ENCODE measurements around the gene PHAX. TPM values are rescaled to one million over a fixed set of nuclear protein-coding genes. Genes with fewer than 3 reads are reported as not detected.
"Not testable (repeated sequence)": the region's sequence is repeated elsewhere in the genome, so short reads cannot be mapped to it uniquely, and the experiment has no call there.

PHAX gene
- polyA plus RNA-seq, 4 donors: 64.2 to 87.8 (median 87.1) TPM

GRCh38 chr5:126603402-126603991, 2.8 kb downstream of the PHAX start:
- DNase-seq (ENCODE audit: low read depth in 4 of 4, low spot score in 3 of 4): no peak

DNA sequence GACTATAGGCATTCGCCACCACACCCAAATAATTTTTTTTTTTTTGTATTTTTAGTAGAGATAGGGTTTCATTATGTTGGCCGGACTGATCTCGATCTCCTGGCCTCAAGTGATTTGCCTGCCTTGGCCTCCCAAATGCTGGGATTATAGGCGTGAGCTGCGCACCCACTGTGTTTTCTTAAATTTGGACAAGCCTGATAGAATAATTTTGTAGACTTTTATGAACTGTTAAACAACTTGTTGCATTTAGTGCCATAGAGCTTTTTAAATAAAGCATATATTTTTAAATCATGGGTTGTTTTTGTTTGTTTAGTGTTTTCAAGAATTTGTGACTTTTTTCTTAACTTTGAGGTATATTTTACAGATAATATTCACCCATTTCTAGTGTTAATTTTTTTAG, 4.8 kb downstream of the PHAX start:
- DNase-seq (ENCODE audit: low read depth in 4 of 4, low spot score in 3 of 4): no peak

GRCh38 chr5:126610160-126610559, 9.4 kb downstream of the PHAX start:
- no peak for DNase-seq (ENCODE audit: low read depth in 4 of 4, low spot score in 3 of 4)

DNA sequence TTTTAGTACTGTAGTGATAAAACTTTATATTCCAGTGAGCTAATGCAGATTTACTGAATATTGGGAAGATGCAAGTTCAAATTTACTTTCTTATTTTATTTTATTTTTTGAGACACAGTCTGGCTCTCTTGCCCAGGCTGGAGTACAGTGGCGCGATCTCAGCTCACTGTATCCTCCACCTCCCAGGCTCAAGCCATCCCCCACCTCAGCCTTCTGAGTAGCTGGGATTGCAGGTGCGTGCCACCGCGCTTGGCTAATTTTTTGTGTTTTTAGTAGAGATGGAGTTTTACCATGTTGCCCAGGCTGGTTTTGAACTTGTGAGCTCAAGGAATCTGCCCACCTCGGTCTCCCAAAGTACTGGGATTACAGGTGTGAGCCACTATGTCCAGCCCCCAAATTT, 9.9 kb downstream of the PHAX start:
- DNase-seq (ENCODE audit: low read depth in 4 of 4, low spot score in 3 of 4): no peak

- DNase-seq (ENCODE audit: low read depth in 4 of 4, low spot score in 3 of 4): no peak
These were observed 13.3 kb downstream of the PHAX start for GRCh38 chr5:126613941-126614592.

DNA sequence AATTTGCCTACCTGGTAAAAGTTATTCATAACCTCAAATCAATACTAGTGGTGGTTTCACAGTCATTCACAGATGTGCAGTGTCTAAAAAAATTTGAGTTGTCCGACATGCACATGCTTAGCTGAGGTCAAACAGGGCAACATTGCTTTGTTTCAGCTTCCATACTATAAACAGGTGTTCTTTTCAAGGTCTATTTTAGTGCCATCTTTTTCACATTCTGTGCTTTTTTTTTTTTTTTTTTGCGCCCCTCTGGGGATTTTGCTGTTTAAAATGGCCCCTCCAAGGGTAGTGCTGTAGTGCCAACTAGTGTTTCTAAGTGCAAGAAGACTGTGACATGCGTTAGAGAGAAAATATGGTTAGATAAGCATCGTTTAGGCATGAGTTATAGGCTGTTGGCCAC, 14.5 kb downstream of the PHAX start:
- DNase-seq (ENCODE audit: low read depth in 4 of 4, low spot score in 3 of 4): no peak

- not testable (repeated sequence) for DNase-seq (ENCODE audit: low read depth in 4 of 4, low spot score in 3 of 4)
These were observed 16.9 kb downstream of the PHAX start for GRCh38 chr5:126617603-126618002.

DNA sequence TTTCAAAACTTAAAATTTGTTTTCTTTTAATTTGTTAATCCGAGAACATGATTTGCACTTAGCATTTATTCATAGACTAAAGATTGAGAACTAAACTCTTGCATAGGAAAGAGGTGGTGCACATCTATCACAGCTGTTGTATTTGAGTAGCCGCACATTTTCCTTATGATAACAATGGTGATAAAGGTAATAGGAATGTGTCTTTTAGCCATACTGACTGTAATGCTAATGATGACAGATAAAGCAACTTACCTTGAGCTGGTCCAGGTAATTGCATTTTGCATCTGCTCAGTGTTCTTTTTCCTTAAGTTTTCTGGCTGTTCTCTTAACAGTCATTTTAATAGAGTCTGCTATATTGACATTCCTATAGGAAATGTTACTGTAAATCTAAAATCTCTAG, 19.0 kb downstream of the PHAX start:
- DNase-seq (ENCODE audit: low read depth in 4 of 4, low spot score in 3 of 4): no peak

- DNase-seq (ENCODE audit: low read depth in 4 of 4, low spot score in 3 of 4): no peak
These were observed 23.8 kb downstream of the PHAX start for GRCh38 chr5:126624534-126624933.

- no peak for DNase-seq (ENCODE audit: low read depth in 4 of 4, low spot score in 3 of 4)
These were observed 27.4 kb downstream of the PHAX start for GRCh38 chr5:126628102-126628501.

GRCh38 chr5:126631920-126632319, 31.2 kb downstream of the PHAX start:
- DNase-seq (ENCODE audit: low read depth in 4 of 4, low spot score in 3 of 4): no peak

- DNase-seq (ENCODE audit: low read depth in 4 of 4, low spot score in 3 of 4): no peak
These were observed 32.8 kb downstream of the PHAX start for GRCh38 chr5:126633552-126633951.

DNA sequence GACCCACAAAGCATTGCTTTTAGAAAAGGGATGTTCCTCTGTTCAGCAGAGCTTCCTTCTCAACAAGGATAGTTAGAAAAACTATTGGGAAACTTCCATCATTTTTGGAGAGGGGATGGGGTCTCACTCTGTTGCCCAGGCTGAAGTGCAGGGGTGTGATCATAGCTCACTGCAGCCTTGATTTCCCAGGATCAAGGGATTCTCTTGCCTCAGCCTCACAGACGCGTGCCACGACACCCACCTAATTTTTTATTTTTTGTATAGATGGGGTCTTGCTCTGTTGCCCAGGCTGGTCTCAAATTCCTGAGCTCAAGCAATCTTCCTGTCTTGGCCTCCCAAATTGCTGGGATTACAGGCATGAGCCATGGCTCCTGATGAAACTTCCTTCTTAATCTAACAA, 34.8 kb downstream of the PHAX start:
- DNase-seq (ENCODE audit: low read depth in 4 of 4, low spot score in 3 of 4): no peak

DNA sequence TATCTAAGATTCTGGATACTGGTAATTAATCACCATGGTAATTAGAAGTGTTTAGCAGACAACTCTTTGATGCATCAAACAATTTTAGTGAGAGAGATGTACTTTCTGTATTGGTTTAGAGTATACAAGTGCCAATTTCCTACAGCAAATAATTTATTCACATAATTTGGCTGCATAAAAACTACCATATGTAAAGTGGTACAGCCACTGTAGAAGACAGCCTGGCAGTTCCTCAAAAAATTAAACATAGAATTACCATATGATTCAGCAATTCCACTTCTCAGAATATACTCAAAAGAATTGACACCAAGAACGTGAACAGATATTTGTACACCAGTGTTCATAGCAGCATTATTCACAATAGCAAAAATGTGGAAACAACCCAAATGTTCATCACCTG, 36.2 kb downstream of the PHAX start:
- no peak for DNase-seq (ENCODE audit: low read depth in 4 of 4, low spot score in 3 of 4)

- DNase-seq (ENCODE audit: low read depth in 4 of 4, low spot score in 3 of 4): no peak
These were observed 40.1 kb downstream of the PHAX start for GRCh38 chr5:126640866-126641265.

GRCh38 chr5:126641387-126641786, 40.6 kb downstream of the PHAX start:
- no peak for DNase-seq (ENCODE audit: low read depth in 4 of 4, low spot score in 3 of 4)

DNA sequence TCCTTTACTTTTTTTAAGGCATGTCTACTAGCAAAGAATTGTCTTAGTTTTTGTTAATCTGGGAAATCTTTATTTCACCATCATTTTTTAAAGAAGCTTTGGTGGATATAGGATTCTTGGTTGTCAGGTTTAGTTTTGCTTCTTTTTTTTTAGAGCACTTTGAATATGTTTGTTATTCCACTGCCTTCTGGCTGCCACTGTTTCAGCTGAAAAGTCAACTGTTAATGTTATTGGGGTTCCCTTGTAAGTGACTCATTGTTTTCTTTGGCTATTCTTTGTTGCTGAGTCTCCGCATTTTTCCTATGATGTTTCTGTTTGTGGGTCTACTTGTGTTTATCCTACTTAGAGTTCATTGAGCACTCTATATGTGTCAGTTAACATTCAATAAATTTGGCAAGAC, 44.4 kb downstream of the PHAX start:
- DNase-seq (ENCODE audit: low read depth in 4 of 4, low spot score in 3 of 4): no peak

GRCh38 chr5:126647071-126647470, 46.3 kb downstream of the PHAX start:
- no peak for DNase-seq (ENCODE audit: low read depth in 4 of 4, low spot score in 3 of 4)

GRCh38 chr5:126648471-126648870, 47.7 kb downstream of the PHAX start:
- DNase-seq (ENCODE audit: low read depth in 4 of 4, low spot score in 3 of 4): no peak

GRCh38 chr5:126649057-126649456, 48.3 kb downstream of the PHAX start:
- not testable (repeated sequence) for DNase-seq (ENCODE audit: low read depth in 4 of 4, low spot score in 3 of 4)

GRCh38 chr5:126649709-126650108, 49.0 kb downstream of the PHAX start:
- not testable (repeated sequence) for DNase-seq (ENCODE audit: low read depth in 4 of 4, low spot score in 3 of 4)

DNA sequence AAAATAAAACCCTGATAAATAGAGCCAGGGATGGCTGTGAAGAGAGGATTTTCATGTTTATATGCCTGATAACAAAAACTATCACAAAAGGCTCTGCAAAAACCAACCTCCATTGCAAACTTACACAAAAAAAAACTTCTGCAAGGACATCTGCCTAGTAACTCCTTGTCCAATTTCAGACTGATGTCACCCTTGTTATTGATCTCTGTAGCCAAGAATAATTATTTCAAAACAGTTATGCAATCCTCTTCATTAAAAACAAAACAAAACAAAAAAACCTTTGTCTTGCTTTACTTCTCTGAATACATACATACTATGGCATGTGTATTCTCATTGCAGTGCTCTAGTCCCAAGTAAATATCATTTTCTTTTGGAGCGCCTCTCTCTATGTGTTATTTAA, 49.7 kb downstream of the PHAX start:
- DNase-seq (ENCODE audit: low read depth in 4 of 4, low spot score in 3 of 4): no peak

Measured in left renal pelvis (tissue), 4 donors.